ENCODE data around the gene PNKP. TPM values are rescaled to one million over a fixed set of nuclear protein-coding genes. Genes with fewer than 3 reads are reported as not detected.

Gene PNKP
- total and polyA plus RNA-seq, 10 of the 15 experiments (the other 5 are each of a cell fraction or from before 2014, with no cell fraction given) = 2.9 to 82.3 (median 33.2) TPM

DNA sequence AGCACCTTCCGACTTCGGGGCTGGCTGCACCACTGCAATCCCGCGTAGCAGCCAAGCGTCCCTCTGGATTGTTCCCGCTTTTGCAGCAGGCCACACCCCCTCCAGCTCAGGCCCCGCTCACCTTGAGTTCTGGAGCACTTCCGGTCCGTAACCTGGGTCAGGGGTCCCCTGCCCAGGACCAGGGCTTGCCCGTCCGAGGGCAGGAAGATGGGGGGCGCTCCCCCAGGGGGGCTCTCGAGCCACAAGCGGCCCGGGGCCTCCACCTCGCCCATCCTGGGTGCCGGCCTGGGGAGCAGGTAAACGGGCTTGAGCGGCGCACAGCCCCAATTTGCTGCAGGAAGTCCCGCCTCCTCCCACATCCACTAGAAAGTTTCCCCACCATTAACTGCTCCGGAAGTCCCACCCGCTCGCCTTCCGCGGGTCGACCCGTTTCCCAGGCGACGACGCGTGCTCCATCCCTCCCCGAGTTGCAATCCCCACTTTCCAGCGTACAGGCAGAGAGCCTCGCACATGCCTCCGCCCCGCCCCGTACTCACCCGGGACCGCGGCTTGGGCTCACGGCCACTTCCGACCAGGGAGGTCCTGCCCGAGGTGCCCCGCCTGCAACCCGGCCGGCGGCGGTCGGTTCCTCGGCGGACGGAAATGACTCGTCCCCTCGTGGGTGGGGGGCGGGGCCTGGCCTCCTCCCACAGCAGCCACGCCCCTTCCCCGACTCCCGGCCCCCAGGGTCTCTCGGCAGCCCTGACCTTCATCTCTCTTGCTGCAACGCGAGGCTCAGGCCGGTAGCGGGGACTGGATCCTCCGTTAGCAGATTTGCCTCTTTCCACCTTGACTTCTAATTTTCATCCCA, at the start of gene PNKP (continued):
- TF ChIP-seq LARP7 (IDR thresholded peaks at IDR 0.05) = peak; percentile 80; the same call in 1 of the 2 replicates
- TF ChIP-seq, protein P1, sequence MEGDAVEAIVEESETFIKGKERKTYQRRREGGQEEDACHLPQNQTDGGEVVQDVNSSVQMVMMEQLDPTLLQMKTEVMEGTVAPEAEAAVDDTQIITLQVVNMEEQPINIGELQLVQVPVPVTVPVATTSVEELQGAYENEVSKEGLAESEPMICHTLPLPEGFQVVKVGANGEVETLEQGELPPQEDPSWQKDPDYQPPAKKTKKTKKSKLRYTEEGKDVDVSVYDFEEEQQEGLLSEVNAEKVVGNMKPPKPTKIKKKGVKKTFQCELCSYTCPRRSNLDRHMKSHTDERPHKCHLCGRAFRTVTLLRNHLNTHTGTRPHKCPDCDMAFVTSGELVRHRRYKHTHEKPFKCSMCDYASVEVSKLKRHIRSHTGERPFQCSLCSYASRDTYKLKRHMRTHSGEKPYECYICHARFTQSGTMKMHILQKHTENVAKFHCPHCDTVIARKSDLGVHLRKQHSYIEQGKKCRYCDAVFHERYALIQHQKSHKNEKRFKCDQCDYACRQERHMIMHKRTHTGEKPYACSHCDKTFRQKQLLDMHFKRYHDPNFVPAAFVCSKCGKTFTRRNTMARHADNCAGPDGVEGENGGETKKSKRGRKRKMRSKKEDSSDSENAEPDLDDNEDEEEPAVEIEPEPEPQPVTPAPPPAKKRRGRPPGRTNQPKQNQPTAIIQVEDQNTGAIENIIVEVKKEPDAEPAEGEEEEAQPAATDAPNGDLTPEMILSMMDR (IDR thresholded peaks at IDR 0.05 in 2 of 3, conservative IDR thresholded peaks at IDR 0.05 in 1 of 3; ENCODE audit: control insufficient read depth in 2 of 3, extremely low read depth in 1 of 3, insufficient read depth in 1 of 3, low read depth in 3 of 3, low read length in 3 of 3) = no peak
- TF ChIP-seq BMI1 (IDR thresholded peaks at IDR 0.05; ENCODE audit: borderline replicate concordance) = peak; percentile 70
- TF ChIP-seq, protein P2, sequence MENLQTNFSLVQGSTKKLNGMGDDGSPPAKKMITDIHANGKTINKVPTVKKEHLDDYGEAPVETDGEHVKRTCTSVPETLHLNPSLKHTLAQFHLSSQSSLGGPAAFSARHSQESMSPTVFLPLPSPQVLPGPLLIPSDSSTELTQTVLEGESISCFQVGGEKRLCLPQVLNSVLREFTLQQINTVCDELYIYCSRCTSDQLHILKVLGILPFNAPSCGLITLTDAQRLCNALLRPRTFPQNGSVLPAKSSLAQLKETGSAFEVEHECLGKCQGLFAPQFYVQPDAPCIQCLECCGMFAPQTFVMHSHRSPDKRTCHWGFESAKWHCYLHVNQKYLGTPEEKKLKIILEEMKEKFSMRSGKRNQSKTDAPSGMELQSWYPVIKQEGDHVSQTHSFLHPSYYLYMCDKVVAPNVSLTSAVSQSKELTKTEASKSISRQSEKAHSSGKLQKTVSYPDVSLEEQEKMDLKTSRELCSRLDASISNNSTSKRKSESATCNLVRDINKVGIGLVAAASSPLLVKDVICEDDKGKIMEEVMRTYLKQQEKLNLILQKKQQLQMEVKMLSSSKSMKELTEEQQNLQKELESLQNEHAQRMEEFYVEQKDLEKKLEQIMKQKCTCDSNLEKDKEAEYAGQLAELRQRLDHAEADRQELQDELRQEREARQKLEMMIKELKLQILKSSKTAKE (IDR thresholded peaks at IDR 0.05; ENCODE audit: low read depth, poor library complexity, severe bottlenecking) = no peak
- TF ChIP-seq HCFC1 (IDR thresholded peaks at IDR 0.05; ENCODE audit: low read length) = peak; percentile 46
- TF ChIP-seq BHLHE40 (IDR thresholded peaks at IDR 0.05; ENCODE audit: borderline replicate concordance in 1 of 2, low read depth in 2 of 2, low read length in 1 of 2) = peak; percentile 72 to 89
- TF ChIP-seq RFX5 (IDR thresholded peaks at IDR 0.05; ENCODE audit: low read depth, low read length) = peak; percentile 50; the same call in 1 of the 2 replicates
- TF ChIP-seq ESRRA (IDR thresholded peaks at IDR 0.05; ENCODE audit: low read length) = no peak
- TF ChIP-seq, protein P3, sequence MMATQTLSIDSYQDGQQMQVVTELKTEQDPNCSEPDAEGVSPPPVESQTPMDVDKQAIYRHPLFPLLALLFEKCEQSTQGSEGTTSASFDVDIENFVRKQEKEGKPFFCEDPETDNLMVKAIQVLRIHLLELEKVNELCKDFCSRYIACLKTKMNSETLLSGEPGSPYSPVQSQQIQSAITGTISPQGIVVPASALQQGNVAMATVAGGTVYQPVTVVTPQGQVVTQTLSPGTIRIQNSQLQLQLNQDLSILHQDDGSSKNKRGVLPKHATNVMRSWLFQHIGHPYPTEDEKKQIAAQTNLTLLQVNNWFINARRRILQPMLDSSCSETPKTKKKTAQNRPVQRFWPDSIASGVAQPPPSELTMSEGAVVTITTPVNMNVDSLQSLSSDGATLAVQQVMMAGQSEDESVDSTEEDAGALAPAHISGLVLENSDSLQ (IDR thresholded peaks at IDR 0.05) = peak; percentile 73
- TF ChIP-seq RAD21 (IDR thresholded peaks at IDR 0.05; ENCODE audit: insufficient read depth, low read depth, low read length) = no peak
- TF ChIP-seq SMC3 (IDR thresholded peaks at IDR 0.05; ENCODE audit: borderline replicate concordance, low read length) = no peak; the same call in 1 of the 2 replicates
- TF ChIP-seq RELA (IDR thresholded peaks at IDR 0.05; ENCODE audit: borderline replicate concordance, partially characterized antibody) = peak; percentile 41
- 0 out of 2 replicates have a peak, but pooled peaks have one; percentile 29 for TF ChIP-seq YY1 (IDR thresholded peaks at IDR 0.05; ENCODE audit: low read depth, low read length)
- peak; percentile 70; the same call in 1 of the 2 replicates for TF ChIP-seq TAF1 (IDR thresholded peaks at IDR 0.05; ENCODE audit: borderline replicate concordance, low read depth, low read length)
- TF ChIP-seq, protein P4, sequence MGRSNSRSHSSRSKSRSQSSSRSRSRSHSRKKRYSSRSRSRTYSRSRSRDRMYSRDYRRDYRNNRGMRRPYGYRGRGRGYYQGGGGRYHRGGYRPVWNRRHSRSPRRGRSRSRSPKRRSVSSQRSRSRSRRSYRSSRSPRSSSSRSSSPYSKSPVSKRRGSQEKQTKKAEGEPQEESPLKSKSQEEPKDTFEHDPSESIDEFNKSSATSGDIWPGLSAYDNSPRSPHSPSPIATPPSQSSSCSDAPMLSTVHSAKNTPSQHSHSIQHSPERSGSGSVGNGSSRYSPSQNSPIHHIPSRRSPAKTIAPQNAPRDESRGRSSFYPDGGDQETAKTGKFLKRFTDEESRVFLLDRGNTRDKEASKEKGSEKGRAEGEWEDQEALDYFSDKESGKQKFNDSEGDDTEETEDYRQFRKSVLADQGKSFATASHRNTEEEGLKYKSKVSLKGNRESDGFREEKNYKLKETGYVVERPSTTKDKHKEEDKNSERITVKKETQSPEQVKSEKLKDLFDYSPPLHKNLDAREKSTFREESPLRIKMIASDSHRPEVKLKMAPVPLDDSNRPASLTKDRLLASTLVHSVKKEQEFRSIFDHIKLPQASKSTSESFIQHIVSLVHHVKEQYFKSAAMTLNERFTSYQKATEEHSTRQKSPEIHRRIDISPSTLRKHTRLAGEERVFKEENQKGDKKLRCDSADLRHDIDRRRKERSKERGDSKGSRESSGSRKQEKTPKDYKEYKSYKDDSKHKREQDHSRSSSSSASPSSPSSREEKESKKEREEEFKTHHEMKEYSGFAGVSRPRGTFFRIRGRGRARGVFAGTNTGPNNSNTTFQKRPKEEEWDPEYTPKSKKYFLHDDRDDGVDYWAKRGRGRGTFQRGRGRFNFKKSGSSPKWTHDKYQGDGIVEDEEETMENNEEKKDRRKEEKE (IDR thresholded peaks at IDR 0.05) = no peak
- peak; percentile 85 for TF ChIP-seq MXI1 (IDR thresholded peaks at IDR 0.05; ENCODE audit: low read depth, low read length)
- TF ChIP-seq, protein P5, sequence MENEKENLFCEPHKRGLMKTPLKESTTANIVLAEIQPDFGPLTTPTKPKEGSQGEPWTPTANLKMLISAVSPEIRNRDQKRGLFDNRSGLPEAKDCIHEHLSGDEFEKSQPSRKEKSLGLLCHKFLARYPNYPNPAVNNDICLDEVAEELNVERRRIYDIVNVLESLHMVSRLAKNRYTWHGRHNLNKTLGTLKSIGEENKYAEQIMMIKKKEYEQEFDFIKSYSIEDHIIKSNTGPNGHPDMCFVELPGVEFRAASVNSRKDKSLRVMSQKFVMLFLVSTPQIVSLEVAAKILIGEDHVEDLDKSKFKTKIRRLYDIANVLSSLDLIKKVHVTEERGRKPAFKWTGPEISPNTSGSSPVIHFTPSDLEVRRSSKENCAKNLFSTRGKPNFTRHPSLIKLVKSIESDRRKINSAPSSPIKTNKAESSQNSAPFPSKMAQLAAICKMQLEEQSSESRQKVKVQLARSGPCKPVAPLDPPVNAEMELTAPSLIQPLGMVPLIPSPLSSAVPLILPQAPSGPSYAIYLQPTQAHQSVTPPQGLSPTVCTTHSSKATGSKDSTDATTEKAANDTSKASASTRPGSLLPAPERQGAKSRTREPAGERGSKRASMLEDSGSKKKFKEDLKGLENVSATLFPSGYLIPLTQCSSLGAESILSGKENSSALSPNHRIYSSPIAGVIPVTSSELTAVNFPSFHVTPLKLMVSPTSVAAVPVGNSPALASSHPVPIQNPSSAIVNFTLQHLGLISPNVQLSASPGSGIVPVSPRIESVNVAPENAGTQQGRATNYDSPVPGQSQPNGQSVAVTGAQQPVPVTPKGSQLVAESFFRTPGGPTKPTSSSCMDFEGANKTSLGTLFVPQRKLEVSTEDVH (IDR thresholded peaks at IDR 0.05; ENCODE audit: low read depth, partially characterized antibody) = peak; percentile 66
